ENCODE measurements around the gene MEGF10.
"Not testable (repeated sequence)": the region's sequence is repeated elsewhere in the genome, so short reads cannot be mapped to it uniquely, and the experiment has no call there.

The MEGF10 gene

DNA sequence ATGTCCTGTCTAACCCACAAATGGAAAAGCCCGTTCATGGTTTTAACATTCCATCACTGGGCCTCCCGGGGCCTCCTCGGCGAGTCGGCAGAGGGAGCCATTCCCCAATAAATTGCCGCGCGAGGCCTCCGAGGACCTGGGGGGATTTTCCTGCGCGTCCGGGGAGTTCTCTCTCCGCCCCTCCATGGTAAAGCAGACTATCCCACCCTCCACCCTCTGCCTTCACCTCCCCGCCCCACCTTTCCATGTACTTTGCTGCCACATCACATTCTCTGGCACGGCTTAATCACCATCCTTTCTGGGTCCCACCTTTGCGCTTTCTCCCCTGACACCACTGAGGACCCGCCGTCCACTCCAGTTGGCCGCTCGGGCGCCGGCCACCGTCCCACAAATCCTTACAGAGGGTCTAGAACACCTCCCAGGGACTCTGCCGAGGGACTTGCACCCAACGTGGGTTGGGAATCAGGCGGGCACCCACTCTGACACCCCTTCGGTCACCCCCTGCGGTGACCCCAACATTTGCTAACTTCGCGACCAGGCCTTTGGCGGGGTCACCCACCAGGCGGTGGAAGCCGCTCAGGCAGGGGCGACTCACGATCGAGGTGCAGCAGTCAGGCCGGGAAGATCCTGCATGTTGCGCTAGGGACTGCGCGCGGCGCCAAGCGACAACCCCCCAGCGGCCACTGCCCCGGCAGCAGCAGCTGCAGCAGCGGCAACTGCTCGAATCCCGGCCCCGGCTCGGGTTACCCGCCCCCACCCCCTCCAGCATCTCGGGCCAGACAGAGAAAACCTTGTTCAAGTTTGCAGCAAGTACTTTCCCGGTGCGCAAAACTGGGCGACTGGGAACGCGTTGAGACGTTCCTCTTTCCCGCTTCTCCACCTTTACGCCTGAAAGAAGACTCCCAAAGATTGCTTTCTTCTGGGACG lies at the start of gene MEGF10:
Gene MEGF10, plus strand, starts transcription at position 778 of the 927 bp plus-strand sequence. CDS start 40,513 bp downstream, outside the sequence.
- no peak for DNase-seq (ENCODE audit: low spot score)

DNA sequence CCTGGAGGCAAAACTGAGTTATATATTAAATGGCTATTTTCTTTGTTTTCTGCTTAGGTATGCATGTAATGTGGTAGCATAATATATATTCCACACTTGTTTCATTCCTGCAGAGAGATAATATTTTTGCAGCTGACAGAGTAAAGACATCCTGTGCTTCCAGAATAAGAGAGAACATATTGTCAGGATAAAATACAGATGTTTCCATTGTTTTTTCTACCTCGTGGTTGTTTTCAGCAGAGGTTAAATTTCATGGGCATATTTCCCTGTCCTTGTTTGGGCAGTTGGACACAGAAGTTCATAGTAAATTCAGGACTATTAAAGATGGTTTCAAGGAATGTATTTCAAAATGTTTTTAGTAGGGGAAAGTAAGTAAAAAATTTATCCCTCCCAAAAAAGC lies 47.6 kb upstream of the MEGF10 start:
- DNase-seq (ENCODE audit: low spot score): no peak

DNA sequence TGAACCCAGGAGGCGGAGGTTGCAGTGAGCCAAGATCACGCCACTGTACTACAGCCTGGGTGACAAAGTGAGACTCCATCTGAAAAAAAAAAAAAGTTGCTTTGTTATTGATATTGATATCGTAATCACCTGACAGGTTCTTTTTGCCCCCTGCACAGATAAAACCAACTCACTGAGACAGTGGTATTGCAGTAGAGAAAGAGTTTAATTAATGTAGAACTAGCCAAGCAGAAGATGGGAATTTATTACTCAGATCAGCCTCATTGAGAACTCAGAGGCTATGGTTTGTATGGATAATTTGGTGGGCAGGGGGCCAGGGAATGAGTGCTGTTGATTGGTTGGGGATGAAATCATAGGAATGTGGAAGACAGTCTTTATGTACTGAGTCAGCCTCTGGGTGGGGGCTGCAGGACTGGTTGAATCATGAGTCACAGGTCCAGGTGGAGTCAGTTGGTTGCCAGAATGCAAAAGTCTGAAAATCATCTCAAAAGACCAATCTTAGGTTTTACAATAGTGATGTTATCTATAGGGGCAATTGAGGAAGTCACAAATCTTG lies 35.8 kb upstream of the MEGF10 start:
- DNase-seq (ENCODE audit: low spot score): no peak

DNA sequence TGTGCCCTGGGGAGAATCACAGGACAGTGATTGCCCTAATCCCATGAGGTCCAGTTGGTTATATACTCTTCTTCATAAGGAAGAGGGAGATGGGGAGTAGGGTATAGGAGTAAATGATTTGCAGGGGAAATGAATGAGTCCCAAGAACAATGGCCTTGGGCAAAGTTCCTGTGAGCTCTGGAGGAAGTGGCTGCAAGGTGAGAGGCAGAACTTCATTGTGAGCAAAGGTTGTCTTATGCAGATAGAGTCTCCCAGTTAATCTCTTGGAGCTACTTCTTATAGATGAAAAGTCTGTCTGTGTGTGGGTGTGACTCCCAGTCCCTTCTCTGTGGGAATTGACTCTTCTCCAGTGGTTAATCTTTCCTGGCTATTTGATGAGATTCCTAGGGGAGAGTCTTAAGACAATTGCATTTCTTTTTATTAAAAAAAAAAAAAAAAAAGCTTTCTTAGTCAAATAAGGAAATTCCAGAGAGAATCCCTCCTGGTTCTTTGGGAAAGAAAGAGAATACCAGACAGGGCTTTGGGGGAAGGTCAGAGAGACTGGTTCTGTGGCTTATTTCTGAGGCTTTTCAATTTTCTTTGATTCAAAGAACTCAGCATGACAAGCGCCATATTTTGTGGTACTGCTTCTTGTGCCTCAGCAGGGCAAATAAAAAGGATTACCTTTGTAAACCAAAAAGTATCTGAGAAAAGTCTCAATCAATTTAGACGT lies 33.6 kb upstream of the MEGF10 start:
- DNase-seq (ENCODE audit: low spot score): no peak

DNA sequence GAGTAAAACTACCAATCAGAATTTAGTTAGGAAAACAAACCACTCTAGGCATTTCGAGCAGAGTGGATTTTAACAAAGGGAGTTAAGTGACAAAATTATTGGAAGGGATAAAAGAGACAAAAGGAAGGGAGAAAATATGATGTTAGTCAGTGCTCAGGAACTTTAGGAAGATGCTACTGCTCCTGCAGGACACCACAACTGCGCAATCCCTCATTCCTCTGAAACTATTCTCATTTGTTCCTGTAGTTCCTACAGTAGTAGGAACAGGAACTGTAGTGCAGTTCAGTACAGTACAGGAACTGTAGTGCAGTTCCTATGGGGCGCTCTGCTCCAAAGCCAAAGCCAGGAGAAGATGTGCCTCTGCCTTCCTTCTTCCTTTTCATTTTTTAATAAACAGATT lies 29.9 kb upstream of the MEGF10 start:
- no peak for DNase-seq (ENCODE audit: low spot score)

DNA sequence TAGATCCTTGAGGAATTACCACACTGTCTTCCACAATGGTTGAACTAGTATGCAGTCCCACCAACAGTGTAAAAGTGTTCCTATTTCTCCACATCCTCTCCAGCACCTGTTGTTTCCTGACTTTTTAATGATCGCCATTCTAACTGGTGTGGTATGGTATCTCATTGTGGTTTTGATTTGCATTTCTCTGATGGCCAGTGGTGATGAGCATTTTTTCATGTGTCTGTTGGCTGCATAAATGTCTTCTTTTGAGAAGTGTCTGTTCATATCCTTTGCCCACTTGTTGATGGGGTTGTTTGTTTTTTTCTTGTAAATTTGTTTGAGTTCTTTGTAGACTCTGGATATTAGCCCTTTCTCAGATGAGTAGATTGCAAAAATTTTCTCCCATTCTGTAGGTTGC lies 25.1 kb upstream of the MEGF10 start:
- DNase-seq (ENCODE audit: low spot score): not testable (repeated sequence)

DNA sequence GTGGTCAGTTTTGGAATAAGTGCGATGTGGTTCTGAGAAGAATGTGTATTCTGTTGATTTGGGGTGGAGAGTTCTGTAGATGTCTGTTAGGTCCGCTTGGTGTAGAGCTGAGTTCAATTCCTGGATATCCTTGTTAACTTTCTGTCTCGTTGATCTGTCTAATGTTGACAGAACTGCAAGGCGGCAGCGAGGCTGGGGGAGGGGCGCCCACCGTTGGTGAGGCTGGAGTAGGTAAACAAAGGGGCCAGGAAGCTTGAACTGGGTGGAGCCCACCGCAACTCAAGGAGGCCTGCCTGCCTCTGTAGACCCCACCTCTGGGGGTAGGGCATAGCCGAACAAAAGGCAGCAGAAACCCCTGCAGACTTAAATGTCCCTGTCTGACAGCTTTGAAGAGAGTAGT lies 22.3 kb upstream of the MEGF10 start:
- DNase-seq (ENCODE audit: low spot score): not testable (repeated sequence)

DNA sequence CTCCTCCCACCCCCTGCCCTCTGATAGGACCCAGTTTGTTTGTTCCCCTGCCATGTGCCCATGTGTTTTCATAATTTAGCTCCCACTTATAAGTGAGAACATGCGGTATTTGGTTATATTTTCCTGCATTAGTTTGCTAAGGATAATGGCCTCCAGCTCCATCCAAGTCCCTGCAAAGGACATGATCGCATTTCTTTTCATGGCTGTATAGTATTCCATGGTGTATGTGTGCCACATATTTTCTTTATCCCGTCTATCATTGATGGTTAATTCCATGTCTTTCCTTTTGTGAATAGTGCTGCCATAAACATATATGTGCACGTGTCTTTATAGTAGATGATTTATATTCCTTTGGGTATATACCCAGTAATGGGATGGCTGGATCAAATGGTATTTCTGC lies 19.9 kb upstream of the MEGF10 start:
- not testable (repeated sequence) for DNase-seq (ENCODE audit: low spot score)

DNA sequence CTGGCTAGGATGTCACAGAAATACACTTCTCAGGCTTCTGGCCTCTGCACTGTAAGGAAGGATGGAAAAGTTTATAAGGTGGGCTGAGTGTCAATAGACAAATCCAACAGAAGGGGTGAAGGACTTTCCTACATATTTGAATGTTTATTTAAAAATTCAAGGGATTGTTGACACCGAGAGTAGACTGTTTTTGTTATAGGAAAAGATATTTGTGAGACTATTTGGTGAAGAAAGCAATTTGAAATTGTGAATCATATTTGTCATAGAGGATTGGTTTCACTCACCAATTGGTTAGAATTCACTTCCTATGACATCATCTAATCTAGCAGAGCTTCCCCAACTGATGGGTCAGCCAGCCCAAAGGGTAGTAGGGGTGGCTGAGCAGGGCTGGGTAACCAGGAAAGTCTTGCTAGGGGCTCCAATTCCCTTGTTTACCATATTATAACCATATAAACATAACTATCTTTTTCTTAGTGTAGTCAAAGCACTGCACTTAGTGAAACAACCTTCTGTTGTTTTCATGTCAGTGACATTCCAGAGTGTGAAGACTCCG lies 14.9 kb upstream of the MEGF10 start:
- DNase-seq (ENCODE audit: low spot score): no peak

DNA sequence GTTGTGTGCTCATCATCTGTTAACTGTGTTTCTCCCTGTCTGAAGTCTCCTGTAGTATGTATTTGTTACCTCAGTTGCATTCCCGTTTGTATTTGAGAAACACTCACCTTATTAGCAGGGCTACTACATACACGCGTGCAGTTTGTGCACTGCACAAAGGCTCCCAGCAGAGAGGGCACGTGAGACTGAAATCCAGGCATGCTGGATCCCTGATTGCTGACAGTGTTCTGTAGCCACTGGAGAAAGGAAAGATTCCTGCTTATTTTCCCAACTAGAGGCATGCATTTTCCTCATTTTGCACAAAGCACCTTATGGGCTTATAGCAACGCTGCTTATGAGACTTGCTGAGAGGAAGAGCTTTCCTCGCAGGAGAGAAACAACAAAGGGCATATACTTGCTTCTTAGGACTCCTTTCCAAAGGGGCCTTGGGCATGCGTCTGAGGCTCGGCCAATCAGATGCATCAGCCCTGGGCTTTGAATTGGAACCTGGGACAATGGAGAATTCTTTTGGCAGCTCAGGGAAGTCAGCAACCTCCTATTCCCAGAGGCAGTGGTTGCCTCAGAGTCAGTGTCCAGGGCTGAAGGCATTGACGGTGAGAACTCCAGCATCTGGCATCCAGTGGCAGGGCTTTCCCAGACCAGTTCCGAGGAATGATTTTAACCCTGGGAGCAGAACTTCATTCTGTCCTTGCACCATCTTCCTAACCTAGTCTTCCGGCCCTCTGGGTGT lies 9.9 kb upstream of the MEGF10 start:
- DNase-seq (ENCODE audit: low spot score): no peak

DNA sequence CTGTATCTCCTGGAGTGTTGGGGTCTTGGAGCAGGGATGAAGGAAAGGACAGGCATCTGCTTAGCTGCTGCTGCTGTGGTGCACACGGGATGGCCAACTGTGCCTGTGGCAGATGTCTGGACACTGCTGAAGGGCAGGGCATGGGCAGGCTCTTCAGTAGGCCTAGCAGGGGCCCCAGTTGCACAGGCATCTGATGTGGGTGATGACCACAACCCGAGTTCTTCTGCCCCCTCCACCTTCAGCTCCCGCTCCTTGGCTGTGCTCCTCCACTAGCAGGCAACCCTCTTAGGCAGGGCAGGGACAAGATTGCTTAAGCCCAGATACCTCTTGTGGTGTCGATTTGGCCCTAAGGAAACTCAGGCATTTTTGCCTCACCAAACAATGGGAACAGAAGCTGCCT lies 9.0 kb upstream of the MEGF10 start:
- no peak for DNase-seq (ENCODE audit: low spot score)

DNA sequence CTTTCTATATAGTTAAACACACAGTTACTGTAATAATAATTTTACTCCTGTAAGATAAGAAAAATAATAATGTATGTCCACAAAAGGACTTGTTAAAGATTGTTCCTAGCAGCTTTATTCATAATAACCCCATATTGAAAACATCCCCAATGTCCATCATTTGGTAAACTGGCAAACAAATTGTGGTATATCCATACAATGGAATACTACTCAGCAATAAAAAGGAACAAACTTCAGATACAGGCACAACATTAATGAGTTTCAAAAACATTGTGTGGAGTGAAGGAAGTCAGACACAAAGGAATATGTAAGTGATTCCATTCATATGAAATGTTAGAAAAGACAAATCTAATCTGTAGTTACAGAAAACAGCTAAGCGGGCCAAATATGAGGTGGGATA lies 1.9 kb upstream of the MEGF10 start:
- DNase-seq (ENCODE audit: low spot score): no peak

DNA sequence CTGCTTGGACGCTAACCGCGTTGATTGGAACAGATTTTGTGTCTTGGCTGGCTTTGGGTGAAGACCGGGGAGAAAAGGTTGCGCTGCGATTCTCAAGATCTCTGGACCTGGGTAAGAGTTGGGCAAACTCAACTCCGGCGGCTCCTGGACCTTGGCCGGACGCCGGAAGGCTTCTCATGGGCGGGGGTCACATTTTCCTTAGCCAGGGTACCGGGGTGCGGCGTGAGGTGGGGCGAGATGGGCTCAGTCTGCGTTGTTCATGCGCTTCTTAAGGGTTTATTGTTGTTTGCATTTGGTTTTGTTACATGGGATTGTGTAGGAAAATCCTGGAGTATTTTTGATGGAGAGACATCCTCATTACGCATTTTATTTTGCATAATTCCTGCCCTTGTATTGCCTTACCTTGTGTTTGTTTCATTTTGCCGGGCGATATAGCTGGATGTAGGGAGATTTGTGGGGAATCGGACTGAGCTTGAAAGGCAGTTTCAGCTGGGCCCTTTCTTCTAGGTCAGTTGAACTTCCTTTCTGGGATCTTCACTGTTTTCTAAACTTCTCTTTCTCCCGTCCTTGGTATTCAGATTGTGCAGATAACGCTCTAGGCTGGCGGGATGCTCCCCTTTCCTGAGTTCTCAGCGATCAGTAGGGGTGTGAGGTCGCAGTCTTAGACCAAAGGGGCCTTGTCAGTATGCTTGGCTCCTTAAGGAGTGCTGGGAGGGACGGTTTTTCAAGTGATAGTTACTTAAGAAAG lies 524 bp downstream of the MEGF10 start:
- no peak for DNase-seq (ENCODE audit: low spot score)

DNA sequence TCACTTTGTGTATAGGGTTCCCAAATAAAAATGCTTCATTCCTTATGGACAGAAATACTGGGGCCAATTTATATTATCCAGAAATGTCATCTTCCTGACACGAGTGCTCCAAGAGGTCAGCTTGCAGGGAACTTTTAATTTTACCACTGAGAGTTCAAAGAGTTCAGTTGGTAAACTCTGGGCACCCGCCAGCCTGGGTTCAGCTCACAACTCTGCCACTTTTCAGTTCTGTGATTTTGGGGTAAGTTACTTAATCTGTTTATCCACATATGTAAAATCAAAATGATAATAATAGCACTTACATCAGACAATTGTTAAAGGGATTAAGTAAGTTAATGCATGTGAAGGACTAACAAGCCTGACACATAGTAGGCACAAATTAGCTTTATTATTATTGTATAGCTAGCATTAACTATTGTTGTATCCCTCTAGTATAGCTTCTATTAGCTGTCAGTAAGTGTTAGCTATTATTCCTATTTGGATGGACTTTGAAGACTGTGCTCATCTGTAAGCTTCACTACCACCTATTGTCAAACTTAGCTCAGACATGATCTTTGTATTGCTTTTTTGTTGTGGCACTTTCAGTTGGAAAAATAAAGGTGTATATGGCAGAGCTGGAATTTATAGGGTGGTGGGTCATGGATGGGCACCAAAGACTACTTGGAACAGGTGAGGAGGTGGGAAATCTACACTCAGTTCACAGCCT lies 1.6 kb downstream of the MEGF10 start:
- no peak for DNase-seq (ENCODE audit: low spot score)

DNA sequence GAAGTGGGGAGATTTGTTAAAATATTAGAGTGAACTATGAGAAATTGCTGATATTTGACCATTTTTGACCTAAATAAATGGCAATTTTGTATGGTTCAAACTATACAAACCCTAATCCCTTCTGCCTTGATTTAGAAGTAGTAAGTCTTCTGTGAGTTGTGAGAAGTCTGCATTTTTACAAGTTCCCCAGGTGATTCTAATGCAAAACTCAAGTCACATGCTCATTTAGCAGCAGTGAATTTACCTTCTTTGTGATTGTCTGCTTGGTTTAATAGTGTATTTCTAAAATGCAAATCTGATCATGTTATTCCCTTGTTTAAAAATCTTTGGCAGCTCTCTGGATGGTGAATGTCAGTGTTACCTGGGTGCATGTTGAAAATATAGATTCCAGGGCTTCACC lies 2.8 kb downstream of the MEGF10 start:
- DNase-seq (ENCODE audit: low spot score): no peak

DNA sequence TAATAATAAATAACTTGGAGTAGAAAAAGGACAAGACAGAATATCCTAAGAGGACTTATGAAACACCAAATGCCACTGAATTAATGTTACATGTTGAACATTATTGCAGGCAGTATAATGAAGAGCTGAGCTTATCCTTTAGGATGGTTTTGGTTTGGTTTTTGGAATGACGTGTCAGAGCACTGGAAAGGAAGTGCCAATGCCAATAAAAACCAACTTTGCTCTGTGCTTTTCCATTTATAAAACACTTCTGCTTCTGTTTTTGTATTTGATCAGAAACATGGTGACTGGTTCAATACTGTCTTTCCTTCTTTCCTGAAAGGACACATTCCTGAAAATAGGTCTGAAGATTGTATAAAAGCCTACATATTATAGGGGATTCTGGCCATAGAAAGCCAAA lies 4.2 kb downstream of the MEGF10 start:
- no peak for DNase-seq (ENCODE audit: low spot score)

DNA sequence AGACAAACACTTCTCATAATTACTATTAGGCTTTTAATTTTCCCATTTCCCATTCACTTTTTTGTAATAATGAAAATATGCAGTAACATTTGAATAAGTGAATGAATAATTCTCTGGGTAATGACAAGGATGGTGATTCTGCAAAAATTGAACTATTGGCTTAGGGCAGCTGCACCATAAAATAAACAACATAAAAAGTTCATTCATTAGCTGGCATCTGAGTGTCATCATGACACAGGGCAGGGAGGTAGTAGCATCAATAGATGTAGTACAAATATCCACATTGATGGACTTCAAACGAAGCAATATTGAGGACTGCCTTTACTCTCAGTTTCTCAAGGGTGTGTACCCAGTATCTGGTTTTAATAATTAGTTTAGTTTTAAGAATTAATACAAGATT lies 4.9 kb downstream of the MEGF10 start:
- no peak for DNase-seq (ENCODE audit: low spot score)

DNA sequence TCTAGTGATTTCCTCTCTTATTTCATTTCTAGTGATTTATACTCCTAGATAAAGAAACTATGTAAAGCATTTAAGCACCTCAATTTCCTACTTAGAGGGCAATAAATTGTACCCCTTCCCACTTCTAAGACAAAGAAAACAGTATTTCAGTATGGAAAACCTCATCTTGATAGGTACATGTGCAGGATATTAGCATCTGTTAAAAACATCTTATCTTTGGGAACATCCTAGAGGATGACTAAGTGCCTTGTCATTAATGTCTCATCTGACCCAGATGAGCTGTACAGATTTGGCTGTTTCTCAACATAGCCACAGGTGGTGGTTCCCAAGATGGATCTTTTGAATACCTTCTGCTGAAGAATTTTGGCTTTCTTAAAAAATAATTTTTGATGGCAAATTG lies 5.7 kb downstream of the MEGF10 start:
- DNase-seq (ENCODE audit: low spot score): no peak

DNA sequence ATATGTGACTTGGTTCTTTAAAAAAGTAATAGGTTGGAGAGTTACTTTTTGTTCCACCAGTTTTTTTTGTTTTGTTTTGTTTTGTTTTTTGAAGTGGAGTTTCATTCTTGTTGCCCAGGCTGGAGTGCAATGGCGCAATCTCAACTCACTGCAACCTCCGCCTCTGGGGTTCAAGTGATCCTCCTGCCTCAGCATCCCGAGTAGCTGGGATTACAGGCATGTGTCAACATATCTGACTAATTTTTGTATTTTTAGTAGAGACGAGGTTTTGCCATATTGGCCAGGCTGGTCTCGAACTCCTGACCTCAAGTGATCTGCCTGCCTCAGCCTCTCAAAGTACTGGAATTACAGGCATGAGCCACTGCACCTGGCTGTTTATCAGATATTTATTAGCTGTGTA lies 6.3 kb downstream of the MEGF10 start:
- DNase-seq (ENCODE audit: low spot score): not testable (repeated sequence)

DNA sequence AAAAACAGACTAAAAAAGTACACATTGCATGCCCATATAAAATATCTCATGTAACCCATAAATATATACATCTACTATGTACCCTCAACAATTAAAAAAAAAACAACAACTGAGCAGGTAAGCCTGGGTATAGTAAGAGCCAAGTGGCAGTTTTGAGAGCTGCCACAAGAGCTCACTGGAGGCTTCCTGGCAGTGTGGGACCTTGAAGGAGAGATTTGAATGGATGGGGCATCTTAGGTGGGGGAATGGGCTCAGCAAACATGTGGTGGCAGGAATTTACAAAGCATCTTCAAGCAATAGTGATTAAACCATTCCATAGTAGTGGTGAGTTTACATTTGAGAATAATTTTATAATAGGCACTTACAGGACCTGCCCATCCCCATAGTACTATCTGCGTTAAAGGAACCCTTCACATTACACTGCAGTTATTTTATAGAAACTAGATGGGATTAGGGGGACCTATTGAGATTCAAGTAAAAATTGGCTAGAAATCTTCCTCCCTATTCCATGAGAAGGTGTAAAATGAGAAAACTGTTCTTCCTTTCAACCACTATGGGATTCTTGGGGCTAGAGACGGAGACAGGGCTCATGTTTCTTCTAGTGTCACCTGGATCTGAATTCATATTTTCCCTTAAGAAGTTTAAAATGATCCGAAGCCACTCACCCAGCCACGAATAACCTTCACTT lies 6.9 kb downstream of the MEGF10 start:
- no peak for DNase-seq (ENCODE audit: low spot score)
